Liver (tissue), 9 donors: ENCODE results near the gene PJA1. TPM values are rescaled to one million over a fixed set of nuclear protein-coding genes. Genes with fewer than 3 reads are reported as not detected.

Experiments used
- DNase-seq: peaks from one replicate; pipeline ENCODE4 v3.0.0-alpha.2; 2017; ENCODE audit warnings: low spot score
- H3K27ac ChIP-seq, 2 donors: one replicate each; pipeline ENCODE4 v1.7.0; 2013; ENCODE audit warnings: inconsistent platforms in 2 of 2, low read length in 2 of 2, control low read depth in 1 of 2, low read depth in 1 of 2, mild to moderate bottlenecking in 1 of 2
- H3K27me3 ChIP-seq, 4 donors: one replicate each; pipeline versions ENCODE4 v1.6.1 to v1.7.0; 2013; ENCODE audit warnings: low read length in 3 of 4, inconsistent platforms in 1 of 4, mild to moderate bottlenecking in 1 of 4, moderate library complexity in 1 of 4; ENCODE audit not compliant: control insufficient read depth in 4 of 4, insufficient read depth in 4 of 4
- H3K36me3 ChIP-seq, 4 donors: one replicate each; pipeline versions ENCODE4 v1.6.1 to v1.7.0; 2013; ENCODE audit warnings: low read length in 3 of 4, mild to moderate bottlenecking in 3 of 4, low read depth in 1 of 4, moderate library complexity in 1 of 4; ENCODE audit not compliant: control insufficient read depth in 4 of 4, insufficient read depth in 3 of 4
- H3K4me1 ChIP-seq, 4 donors: one replicate each; pipeline versions ENCODE4 v1.6.1 to v1.7.0; 2013; ENCODE audit warnings: low read length in 3 of 4, mild to moderate bottlenecking in 3 of 4, moderate library complexity in 1 of 4; ENCODE audit not compliant: control insufficient read depth in 4 of 4, insufficient read depth in 4 of 4
- H3K4me3 ChIP-seq, 3 donors: one replicate each; pipeline versions ENCODE4 v1.6.1 to v1.7.0; 2013; ENCODE audit warnings: low read length in 3 of 3, control low read depth in 1 of 3, low read depth in 1 of 3, mild to moderate bottlenecking in 1 of 3
- H3K9ac ChIP-seq, 2 donors: one replicate each; pipeline ENCODE4 v1.7.0; 2013; ENCODE audit warnings: low read length in 2 of 2, mild to moderate bottlenecking in 2 of 2, moderate library complexity in 2 of 2, control low read depth in 1 of 2, low read depth in 1 of 2
- H3K9me3 ChIP-seq, 4 donors: one replicate each; pipeline versions ENCODE4 v1.6.1 to v1.7.0; 2013; ENCODE audit warnings: low read length in 3 of 4; ENCODE audit not compliant: control insufficient read depth in 4 of 4
- EGR1 ChIP-seq, 2 donors: IDR thresholded peaks; 2 replicates each; pipeline ENCODE4 v1.6.1; 2016 to 2018; ENCODE audit warnings: antibody characterized with exemption in 2 of 2, low read depth in 2 of 2
- GABPA ChIP-seq, 2 donors: IDR thresholded peaks in 1 of 2; conservative IDR thresholded peaks in 1 of 2; 2 replicates each; pipeline ENCODE4 v1.6.1; 2016; ENCODE audit warnings: antibody characterized with exemption in 2 of 2, mild to moderate bottlenecking in 1 of 2, moderate library complexity in 1 of 2
- HNF4A ChIP-seq, 2 donors: conservative IDR thresholded peaks; 2 replicates each; pipeline ENCODE4 v1.6.1; 2016; ENCODE audit warnings: antibody characterized with exemption in 2 of 2, mild to moderate bottlenecking in 2 of 2
- JUND ChIP-seq, 2 donors: IDR thresholded peaks; 2 replicates each; pipeline ENCODE4 v1.6.1; 2016; ENCODE audit warnings: antibody characterized with exemption in 2 of 2
- RAD21 ChIP-seq, 2 donors: IDR thresholded peaks; 2 replicates each; pipeline ENCODE4 v1.6.1; 2016; ENCODE audit warnings: antibody characterized with exemption in 2 of 2, mild to moderate bottlenecking in 2 of 2
- RXRA ChIP-seq, 2 donors: IDR thresholded peaks; 2 replicates each; pipeline ENCODE4 v1.6.1; 2017 to 2018; ENCODE audit warnings: antibody characterized with exemption in 2 of 2, mild to moderate bottlenecking in 1 of 2
- SP1 ChIP-seq: IDR thresholded peaks from 2 replicates; pipeline ENCODE4 v1.6.1; 2018; ENCODE audit warnings: antibody characterized with exemption, mild to moderate bottlenecking
- TAF1 ChIP-seq: conservative IDR thresholded peaks from 2 replicates; pipeline ENCODE4 v1.6.1; 2016; ENCODE audit warnings: antibody characterized with exemption, mild to moderate bottlenecking
- YY1 ChIP-seq: IDR thresholded peaks from 2 replicates; pipeline ENCODE4 v1.6.1; 2016; ENCODE audit warnings: antibody characterized with exemption, mild to moderate bottlenecking
- WGBS: extraction: QIAGEN DNeasy Blood & Tissue Kit; methylation state at CpG from one replicate; pipeline ENCODE4 v1.1.7; 2013; 5-methylcytosine and 5-hydroxymethylcytosine counted together
- polyA plus RNA-seq, 2 donors: library from polyadenylated mRNA; stranded (reverse) in 1 of 2; unstranded in 1 of 2; fragments of 200-250 nt in 1 of 2; fragments of >200 nt in 1 of 2; fragmentation: Nextera tagmentation in 1 of 2; extraction: Ambion mirVana in 1 of 2; gene quantifications; one replicate each; pipeline versions ENCODE4 v1.2.1 to v1.2.3, GENCODE V29; 2013 to 2015
- total RNA-seq, 2 donors: library from RNA; depleted of rRNA; stranded (reverse); fragments of >200 nt; gene quantifications; one replicate each; pipeline ENCODE4 v1.2.3, GENCODE V29; 2014
- TF ChIP-seq, protein P1 (sequence below): fragments of 150-350 bp; IDR thresholded peaks from 2 replicates; pipeline ENCODE4 v1.5.1; 2017; ENCODE audit warnings: improper control_type of control experiment, low read depth, low read length; ENCODE audit not compliant: missing input control
- TF ChIP-seq, protein P2 (sequence below): IDR thresholded peaks from 2 replicates; pipeline ENCODE4 v1.6.1; 2016; ENCODE audit warnings: antibody characterized with exemption
- TF ChIP-seq, protein P3 (sequence below): IDR thresholded peaks from 2 replicates; pipeline ENCODE4 v1.6.1; 2016; ENCODE audit warnings: antibody characterized with exemption
- donor health status: healthy.
- donor health status: healthy.
- donor health status: healthy.
- donor health status: healthy.
- donor health status: healthy.

The PJA1 gene
- total and polyA plus RNA-seq, 4 donors, result 4.6 to 6.0 (median 5.0) TPM

DNA sequence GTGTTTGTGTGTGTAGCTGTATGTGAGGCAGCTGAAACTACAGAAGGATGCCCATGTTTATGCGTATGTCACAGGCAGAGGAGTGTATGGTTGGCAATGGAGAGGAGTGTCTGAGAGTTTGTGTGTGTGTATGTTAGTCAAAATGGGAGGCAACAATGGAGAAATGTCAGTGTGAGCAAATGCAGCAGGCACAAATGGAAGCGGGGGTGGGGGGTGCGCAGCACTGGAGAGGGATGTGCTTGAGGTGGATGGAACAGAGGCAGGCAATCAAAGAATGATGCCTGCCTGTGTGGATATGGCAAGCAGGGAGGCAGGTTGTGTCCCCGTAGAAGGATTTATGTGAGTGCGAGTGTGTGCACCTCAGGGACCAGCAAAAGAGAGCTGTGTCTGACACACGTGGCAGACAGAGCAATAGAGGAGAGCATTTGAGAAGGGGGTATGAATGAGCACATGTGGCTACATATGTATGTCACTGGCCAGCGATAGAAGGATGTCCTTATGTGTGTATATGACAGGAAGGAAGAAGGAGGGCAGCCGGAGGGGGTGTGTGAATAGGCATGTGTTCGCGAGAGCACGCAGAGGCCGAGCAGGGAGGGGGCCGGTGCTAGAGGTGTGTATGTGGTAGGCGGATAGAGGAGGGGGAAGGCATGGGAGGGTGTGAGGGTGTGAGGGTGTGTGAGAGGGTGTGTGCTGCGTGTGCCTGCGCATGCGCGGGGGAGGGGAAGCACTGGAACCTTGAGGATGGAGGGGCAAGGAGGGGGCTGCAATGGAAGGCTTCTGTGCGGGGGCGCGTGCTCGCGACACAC lies 1.1 kb downstream of the PJA1 start:
- 38% methylated on average over 23 of the region's 23 CpGs for WGBS
- no peak for DNase-seq
- Histone ChIP-seq H3K36me3 (peaks cover 0 to 4% (median 0%) of the 10 kb centered on the region in 4 donors), H3K4me1 (peaks cover 0 to 3% (median 1%) of the 10 kb centered on the region in 4 donors), H3K27ac (no peak overlapping the region), H3K4me3 (peak overlapping the region in 1 of 3 donors; percentile 76), H3K9me3 (peaks cover 0 to 2% (median under 1%) of the 10 kb centered on the region in 4 donors), H3K9ac (no peak overlapping the region), H3K27me3 (no peaks in the 10 kb centered on the region)
- TF ChIP-seq, protein P1, sequence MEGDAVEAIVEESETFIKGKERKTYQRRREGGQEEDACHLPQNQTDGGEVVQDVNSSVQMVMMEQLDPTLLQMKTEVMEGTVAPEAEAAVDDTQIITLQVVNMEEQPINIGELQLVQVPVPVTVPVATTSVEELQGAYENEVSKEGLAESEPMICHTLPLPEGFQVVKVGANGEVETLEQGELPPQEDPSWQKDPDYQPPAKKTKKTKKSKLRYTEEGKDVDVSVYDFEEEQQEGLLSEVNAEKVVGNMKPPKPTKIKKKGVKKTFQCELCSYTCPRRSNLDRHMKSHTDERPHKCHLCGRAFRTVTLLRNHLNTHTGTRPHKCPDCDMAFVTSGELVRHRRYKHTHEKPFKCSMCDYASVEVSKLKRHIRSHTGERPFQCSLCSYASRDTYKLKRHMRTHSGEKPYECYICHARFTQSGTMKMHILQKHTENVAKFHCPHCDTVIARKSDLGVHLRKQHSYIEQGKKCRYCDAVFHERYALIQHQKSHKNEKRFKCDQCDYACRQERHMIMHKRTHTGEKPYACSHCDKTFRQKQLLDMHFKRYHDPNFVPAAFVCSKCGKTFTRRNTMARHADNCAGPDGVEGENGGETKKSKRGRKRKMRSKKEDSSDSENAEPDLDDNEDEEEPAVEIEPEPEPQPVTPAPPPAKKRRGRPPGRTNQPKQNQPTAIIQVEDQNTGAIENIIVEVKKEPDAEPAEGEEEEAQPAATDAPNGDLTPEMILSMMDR, result no peak
- TF ChIP-seq, protein P2, sequence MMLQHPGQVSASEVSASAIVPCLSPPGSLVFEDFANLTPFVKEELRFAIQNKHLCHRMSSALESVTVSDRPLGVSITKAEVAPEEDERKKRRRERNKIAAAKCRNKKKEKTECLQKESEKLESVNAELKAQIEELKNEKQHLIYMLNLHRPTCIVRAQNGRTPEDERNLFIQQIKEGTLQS, result no peak
- TF ChIP-seq HNF4A (conservative IDR thresholded peaks at IDR 0.05), result no peak
- TF ChIP-seq SP1, result no peak
- TF ChIP-seq GABPA (IDR thresholded peaks at IDR 0.05 in 1 of 2, conservative IDR thresholded peaks at IDR 0.05 in 1 of 2), result no peak
- no peak for TF ChIP-seq RAD21 (IDR thresholded peaks at IDR 0.05)
- TF ChIP-seq, protein P3, sequence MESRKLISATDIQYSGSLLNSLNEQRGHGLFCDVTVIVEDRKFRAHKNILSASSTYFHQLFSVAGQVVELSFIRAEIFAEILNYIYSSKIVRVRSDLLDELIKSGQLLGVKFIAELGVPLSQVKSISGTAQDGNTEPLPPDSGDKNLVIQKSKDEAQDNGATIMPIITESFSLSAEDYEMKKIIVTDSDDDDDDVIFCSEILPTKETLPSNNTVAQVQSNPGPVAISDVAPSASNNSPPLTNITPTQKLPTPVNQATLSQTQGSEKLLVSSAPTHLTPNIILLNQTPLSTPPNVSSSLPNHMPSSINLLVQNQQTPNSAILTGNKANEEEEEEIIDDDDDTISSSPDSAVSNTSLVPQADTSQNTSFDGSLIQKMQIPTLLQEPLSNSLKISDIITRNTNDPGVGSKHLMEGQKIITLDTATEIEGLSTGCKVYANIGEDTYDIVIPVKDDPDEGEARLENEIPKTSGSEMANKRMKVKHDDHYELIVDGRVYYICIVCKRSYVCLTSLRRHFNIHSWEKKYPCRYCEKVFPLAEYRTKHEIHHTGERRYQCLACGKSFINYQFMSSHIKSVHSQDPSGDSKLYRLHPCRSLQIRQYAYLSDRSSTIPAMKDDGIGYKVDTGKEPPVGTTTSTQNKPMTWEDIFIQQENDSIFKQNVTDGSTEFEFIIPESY, result no peak
- no peak for TF ChIP-seq TAF1
- no peak for TF ChIP-seq YY1

- DNase-seq, result no peak
- TF ChIP-seq JUND (IDR thresholded peaks at IDR 0.05), result no peak
- no peak for TF ChIP-seq GABPA (IDR thresholded peaks at IDR 0.05 in 1 of 2, conservative IDR thresholded peaks at IDR 0.05 in 1 of 2)
- TF ChIP-seq TAF1, result no peak
- TF ChIP-seq YY1, result no peak
- no peak for TF ChIP-seq EGR1 (IDR thresholded peaks at IDR 0.05; ENCODE audit: low read depth in 2 of 2)
- TF ChIP-seq, protein P2, result no peak
- TF ChIP-seq RXRA (IDR thresholded peaks at IDR 0.05), result no peak
- Histone ChIP-seq H3K27me3 (no peaks in the 10 kb centered on the region), H3K4me3 (no peak overlapping the region), H3K9ac (no peak overlapping the region), H3K9me3 (no peaks in the 10 kb centered on the region), H3K4me1 (peaks cover 0 to 3% (median 1%) of the 10 kb centered on the region in 4 donors), H3K36me3 (peaks cover 0 to 4% (median 0%) of the 10 kb centered on the region in 4 donors), H3K27ac (no peak overlapping the region)
- 86% methylated on average over 9 of the region's 9 CpGs for WGBS
Observed at GRCh38 chrX:69162361-69162865, 2.8 kb downstream of the PJA1 start.
